Amniotic epithelial cell (primary cell): ENCODE results near the gene MYLK4.

Source experiments
- DNase-seq: peaks from one replicate; pipeline ENCODE4 v3.0.0-alpha.2; 2010; ENCODE audit warnings: low read depth

MYLK4 gene

GRCh38 chr6:2658788-2659187, 91.9 kb downstream of the MYLK4 start:
- no peak for DNase-seq

DNA sequence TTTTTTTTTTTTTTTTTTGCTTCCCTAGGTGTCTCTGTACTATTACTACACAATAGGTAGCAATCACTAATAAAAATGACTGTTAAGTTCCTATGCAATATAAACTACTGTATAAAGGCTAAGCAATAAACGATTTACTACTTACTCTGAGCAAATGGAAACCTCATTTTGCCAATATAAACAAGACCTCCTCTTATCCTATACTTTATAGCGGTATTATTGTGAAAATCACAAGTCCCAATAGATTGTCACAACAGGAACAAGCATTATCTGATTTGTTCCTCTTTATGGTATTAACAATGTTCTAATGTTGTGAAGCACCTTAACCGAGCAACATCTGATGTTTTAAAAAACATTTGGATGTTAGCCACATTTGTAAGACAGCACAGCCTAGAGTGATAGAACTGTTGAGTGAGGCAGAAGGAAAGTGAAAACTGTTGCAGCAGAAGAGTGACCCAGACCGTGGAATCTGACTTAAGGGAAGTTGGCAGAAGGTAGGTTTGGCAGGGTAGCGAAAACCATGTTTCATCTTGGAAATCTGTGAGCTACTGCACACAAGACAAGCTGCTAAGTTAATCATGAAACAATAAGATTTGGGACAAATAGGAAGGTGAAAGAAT, 94.2 kb downstream of the MYLK4 start:
- DNase-seq = no peak

- no peak for DNase-seq
Observed at GRCh38 chr6:2655844-2656433, 94.8 kb downstream of the MYLK4 start.

DNA sequence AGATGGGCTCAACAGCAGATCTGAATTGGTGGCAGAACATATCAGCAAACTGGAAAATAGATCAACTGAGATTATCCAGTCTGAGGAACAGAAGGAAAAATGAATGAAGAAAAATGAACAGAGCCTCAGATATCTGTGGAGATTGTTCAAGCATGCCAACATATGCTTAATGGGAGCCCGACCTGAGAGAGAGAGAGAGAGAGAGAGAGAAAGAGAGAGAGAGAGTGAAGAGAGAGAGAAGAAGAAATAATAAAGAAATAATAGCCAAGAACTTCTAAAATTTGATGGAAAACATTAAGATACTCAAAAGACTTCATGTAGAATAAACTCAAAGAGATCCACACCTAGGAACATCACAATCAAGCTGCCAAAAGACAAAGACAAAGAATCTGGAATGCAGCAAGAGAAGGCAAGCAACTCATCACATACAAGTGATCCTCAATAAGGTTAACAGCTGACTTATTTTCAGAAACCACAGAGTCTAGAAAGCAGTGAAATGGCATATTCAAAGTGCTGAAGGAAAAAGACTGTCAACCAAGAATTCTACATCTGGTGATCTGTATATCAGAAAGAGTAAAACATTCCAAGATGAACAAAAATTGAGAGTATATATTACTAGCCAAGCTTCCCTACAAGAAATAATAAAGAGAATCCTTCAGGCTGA, 97.2 kb downstream of the MYLK4 start:
- DNase-seq = no peak

DNA sequence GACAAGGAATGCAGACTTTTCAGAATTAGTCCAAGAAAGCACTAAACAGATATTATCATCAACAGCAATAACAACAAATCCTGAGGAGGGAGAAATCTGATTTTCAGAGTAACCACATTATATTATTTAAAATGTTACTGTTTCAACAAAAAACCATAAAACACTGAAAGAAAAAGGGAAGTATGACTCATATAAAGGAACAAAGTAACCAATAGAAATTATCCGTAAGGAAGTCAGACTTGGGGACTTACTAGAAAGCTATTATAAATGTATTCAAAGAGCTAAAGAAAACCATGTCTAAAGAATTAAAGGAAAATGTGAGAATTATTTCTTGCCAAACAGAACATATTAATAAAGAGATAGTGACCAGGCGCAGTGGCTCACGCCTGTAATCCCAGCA, 98.1 kb downstream of the MYLK4 start:
- DNase-seq = no peak

GRCh38 chr6:2651961-2652360, 98.8 kb downstream of the MYLK4 start:
- no peak for DNase-seq

DNA sequence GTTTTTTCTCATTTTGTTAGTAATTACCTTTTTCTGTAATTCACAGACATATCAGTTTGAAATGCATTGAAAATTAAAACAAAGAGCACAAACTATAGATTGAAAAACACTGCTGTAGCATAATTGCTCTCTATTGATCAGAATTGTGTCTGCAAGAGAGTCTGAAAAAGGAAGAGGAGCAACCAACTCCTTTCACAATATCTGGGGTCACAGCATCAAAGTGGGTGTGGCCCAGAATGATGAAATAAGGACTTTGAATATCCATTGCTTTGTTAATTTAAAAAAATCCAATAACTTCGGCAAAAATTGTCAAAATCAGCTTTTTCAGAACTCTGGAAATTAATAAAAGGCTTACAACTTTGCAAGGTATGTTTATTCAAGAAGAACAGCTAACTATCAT, 99.2 kb downstream of the MYLK4 start:
- DNase-seq = no peak

GRCh38 chr6:2646346-2646745, 104.4 kb downstream of the MYLK4 start:
- DNase-seq = no peak

GRCh38 chr6:2643935-2644539, 106.7 kb downstream of the MYLK4 start:
- DNase-seq = no peak

DNA sequence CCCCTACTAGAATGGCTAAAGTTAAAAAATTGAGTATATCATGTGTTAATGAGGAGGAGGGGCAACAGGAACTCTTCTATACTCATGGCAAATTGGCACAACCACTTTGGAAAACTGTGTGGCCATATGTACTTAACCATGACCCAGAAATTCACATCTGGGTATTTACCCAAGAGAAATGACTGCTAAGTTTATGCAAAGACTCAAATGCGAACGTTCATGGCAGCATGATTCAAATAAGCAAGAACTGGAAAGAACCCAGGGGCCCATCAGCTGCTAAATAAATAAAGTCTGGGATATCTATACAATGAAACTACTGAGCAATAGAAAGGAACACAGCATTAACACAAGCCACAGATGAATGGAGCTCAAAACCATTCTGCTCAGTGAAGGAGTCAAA, 107.6 kb downstream of the MYLK4 start:
- DNase-seq = no peak

- DNase-seq = no peak
Observed at GRCh38 chr6:2641044-2641725, 109.5 kb downstream of the MYLK4 start.

- no peak for DNase-seq
Observed at GRCh38 chr6:2640551-2640950, 110.2 kb downstream of the MYLK4 start.

DNA sequence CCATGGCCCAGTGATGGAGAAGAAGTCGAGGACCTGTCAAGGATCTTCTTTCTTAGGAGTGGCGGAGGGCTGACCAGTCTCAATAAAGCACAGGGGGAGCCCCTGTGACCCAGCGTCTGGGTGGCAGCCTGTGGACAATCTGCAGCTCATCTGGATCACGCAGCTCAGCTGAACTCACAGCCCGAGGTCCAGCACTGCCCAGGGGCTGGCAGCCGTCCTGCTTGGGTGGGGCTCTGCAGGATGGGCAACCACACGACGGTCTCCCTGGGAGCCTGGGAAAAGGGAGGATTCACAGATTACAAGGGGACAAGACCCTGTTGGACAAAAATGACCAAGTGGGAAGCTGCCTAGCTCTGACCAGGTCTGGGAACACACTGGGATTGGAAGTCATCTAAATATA, 110.8 kb downstream of the MYLK4 start:
- no peak for DNase-seq

DNA sequence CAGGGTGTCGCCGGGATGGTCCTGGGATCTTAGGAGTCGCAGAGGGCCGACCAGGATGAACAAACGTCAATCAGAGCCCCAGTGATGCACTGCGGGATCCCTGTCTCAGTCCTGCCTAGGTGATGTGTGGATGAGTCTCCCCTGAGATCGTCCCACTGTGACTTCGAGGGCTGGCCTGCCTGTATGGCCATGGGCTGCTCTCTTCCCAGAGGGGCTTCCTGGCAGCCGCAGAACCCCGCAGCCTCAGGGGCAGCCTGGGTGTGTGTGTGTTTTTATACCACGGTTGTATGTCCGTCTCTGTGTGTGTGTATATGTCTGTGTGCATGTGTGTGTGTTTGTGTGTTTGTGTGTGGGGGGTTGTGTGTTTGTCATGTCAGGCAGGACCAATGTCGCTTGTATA, 111.6 kb downstream of the MYLK4 start:
- no peak for DNase-seq

DNA sequence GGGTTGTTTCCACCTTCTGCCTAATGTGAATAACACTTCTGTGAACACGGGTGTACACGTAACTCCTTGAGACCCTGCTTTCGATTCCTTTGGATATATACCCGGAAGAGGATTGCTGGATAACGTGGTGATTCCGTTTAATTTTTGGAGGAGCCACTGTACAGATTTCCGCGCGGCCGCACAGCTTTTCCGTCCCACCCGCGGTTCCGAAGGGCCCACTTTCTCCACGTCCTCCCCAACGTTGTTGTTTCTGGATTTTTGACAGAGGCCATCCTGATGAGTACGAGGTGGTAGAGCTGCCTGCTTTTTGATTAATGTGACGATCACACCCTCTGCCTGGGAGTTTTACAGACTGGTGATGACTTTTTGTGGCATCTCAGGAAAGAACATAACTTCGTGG, 114.0 kb downstream of the MYLK4 start:
- no peak for DNase-seq

DNA sequence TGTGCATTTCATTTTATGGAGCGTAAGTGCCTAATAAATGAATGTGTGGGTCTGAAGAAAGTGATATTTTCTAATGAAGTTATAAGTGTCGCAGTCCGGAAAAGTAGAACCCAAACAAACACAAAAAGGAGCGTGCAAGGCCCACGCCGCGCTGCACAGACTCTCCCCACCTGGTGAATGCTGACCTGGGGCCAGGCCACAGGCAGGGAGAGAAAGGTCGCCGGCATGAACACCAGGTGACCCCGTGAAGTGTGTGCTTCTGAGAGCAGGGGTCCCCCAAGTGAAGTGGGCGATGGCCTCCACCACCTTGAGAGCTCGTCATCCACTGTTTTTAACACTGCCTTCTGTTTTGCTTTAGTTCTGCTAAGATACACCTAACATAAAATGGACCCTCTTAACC, 114.8 kb downstream of the MYLK4 start:
- no peak for DNase-seq

DNA sequence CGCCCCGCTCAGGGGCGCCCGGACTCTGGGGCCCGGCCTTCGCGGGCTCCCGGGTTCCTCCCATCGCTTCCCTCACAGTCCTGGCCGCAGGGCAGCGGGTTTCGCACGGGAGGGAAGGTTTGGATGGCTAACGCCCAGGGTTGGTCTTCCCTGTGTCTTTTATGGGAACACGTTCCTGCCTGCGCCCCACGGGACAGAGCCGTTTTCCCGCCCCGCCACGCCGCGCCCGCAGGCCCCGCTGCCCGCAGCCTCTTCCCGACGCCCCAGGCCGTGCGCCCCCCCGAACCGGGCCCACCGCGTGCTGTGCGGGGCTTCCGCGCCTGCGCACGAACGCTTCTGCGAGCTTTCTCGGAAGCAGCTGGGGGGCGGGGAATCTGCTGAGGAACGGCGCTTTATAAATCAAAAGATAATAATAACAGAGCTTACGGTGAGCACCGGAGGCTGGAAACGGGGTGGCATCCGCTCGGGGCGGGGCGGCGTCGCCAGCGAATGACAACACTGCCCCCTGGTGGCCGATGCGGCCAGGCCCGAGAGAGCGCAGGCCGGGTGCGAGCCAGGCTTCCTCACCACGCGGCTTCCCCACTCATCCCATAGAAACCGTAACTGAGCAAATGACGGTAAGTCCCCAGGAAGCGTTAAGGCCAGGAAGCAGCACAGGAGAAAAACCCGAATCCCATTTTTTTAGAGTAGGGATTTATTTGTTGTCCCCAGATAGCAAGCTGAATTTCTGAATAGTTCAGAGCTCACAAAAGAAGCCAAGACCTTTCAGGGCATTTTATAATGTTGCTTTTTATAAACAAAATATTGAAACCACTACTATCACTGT, 116.4 kb downstream of the MYLK4 start:
- peak; percentile 79 for DNase-seq

DNA sequence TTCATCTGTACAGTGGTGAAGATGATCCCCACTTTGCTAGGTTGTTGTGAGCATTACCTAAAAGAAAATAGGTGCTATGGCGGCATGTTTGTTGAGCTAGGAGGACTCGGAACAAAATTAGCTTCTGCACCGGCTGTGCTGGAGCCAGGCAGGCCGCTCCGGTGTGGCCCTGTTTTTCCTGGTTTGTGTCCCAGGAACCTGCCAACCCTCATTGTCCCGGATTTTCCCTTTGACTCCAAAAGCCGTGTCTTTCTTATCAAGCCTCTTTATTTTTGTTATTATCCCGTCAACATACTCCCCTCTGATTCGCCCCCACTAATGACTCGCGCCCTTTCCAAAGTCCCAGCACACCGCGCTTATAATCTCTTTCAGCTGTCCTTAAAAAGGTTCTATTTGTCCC, 117.0 kb downstream of the MYLK4 start:
- no peak for DNase-seq

GRCh38 chr6:2632976-2633584, 117.6 kb downstream of the MYLK4 start:
- DNase-seq = no peak

DNA sequence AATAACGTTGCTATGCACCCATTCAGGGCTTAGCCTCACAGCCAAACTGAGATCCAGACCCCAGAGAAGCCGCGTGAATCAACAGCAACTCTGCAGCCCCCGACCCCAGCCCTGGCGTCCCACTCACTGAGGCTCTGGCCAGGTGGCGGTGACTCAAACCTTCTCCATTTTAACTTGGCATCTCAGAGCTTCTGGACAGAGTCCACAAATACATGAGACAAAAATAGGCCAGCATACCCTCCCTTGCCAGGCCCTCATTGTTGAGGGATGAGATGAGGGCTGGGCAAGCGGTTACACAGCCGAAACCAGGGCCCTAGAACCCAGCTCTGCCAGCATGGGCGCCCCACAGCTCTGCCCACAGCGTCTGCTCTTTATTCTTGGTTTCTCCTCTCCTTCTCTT, 118.4 kb downstream of the MYLK4 start:
- no peak for DNase-seq

DNA sequence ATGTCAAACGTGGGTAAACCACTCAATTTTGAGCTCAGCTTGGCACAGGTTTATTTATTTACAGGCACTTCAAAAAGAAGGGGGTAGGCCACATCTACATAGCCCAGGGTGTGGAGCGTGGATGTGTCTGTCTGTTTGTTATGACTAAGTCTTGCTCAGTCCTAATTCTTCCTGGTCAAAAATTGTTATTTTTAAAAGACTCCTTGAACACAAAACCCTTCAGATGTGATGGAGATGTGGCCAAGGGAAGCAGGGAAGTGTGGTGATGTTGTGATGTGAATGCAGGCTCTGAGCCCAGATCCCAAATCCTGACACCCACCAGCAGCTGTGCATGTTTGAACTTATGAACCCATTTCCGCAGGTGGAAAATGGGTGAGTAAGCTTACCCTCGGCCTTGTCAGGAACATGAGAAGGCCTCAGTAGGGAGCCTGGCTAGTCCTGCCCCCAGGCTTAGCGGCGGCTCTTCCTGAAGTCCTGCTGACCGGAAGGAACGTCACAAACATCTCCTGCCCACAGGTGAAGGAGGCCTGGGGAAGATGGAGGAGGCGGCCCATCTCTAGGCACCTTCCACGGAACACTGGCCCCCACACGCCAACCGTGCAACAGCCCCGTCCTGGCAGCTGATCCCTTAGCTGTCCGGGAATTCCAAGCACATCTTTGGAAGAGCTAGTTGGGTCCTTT, 119.7 kb downstream of the MYLK4 start:
- DNase-seq = no peak
